HG03280 (cell line): ENCODE results near the gene PTCD2.

ENCODE experiments used
- ATAC-seq: cut with Tn5 transposase; IDR thresholded peaks from one replicate; pipeline ENCODE4 v1.9.1; 2021; ENCODE audit warnings: mild to moderate bottlenecking, moderate library complexity; ENCODE audit not compliant: unreplicated experiment

The PTCD2 gene

DNA sequence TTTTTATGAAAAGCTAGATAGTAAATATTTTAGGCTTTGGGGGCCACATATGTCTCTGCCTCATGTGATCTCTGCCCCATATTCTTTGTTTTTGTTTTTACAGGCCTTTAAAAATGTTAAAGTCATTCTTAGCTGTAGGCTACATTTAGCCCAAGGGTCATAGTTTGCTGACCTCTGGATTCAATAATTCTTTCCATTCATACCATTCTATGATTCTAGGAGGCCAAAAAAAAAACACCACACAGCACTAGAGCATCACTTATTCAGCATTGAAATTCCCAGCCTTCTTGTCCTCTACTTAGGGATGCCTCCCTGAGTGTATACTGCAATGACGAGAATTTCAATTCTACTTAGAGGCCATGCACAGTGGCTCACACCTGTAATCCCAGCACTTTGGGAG lies 17.0 kb downstream of the PTCD2 start:
- no peak for ATAC-seq

DNA sequence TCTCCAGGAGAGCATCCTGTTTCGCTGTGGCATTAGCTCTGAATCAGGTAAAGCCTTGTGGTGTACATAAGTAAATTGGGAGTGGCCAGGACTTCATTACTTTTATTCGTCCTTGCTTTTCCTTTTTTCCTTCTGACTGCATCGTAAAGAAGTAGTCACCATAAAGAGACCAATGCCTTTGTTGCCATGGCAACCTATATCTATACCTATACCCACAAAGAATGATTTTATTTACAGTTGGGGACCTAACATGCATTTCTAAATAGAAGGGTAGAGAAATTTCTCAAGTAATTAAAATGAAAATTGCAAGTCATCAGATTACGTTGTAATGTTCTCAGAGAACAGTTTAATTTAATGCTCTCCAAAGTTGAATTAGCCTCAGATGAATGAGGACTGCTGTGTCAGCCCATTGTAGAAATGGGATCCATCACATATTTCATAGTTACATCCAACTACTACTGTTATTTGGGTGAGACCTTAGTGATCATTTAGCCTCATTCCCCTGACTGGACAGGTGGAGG lies 18.6 kb downstream of the PTCD2 start:
- no peak for ATAC-seq

DNA sequence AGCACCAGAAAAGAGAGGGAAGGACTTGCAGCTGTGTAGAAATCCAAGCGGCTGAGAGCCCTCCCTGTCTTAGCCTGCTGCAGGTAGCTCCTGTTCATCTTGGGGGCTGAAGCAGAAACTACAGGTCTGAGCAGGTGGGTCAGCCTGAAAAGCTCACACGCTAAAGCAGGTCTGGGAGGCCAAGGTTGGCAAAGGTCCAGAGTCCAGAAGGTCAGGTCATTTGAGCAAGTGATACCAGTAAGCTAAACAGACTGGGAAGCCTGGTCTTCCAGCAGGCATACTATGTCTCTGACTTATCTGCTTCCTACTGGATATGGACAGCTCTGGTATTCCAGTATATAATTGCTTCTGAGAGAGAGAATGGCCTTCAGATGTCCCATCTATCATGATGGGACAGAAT lies 26.2 kb downstream of the PTCD2 start:
- no peak for ATAC-seq

DNA sequence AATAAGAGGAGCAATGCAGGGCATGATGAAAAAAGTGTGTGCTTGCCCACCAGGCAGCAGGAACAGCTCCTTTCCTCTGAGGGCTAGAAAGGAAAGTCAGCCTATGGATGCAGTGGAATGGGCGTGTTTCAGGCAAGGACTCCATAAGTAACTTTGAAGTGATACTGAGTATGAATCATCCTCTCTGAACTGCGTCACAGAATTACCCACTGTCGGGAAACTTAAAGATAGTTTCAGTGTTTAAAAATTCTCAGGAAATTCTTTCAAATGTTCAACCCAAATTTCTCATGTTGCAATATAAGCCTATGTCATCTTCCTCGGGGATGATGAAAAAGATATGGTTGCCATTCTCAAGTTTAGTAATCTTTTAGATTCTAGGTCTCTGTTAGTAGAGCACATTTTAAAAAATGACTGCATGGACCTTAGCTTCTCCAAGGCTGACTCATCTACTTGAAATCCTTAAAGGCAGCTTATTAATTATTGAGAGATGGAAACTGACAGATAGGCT lies 27.7 kb downstream of the PTCD2 start:
- ATAC-seq: no peak

DNA sequence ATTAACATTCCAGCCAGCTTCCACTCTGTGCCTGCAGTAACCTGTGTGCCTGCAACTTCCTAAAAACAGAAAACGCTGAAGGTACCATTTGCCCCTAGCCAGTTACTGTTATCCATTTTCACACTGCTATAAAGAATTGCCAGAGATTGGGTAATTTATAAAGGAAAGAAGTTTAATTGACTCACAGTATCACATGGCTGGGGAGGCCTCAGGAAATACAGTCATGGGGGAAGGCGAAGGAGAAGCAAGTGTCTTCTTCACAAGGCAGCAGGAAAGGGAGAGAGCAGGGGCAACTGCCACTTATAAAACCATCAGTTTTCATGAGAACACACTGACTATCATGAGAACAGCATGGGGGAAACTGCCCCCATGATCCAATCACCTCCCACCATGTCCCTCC lies 31.2 kb downstream of the PTCD2 start:
- ATAC-seq: no peak

DNA sequence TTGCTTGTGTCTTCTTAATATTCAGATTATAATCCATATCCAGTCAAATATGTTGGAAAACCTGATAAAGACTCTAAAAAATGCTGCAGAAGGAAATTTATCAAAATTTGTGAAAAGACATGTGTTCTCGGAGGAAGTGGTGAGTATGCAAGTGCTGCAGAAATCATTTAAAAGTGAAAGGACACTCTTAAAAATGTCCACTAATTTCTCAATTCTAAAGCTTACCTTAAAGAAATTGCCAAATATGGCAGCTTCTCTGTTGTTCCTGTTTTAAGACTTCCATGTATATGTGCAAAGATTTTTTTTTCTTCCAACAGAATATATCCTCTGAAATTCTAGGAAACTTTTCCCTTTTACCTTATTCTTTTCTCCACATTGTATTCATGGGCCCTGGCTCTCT lies 32.4 kb downstream of the PTCD2 start:
- ATAC-seq: no peak

DNA sequence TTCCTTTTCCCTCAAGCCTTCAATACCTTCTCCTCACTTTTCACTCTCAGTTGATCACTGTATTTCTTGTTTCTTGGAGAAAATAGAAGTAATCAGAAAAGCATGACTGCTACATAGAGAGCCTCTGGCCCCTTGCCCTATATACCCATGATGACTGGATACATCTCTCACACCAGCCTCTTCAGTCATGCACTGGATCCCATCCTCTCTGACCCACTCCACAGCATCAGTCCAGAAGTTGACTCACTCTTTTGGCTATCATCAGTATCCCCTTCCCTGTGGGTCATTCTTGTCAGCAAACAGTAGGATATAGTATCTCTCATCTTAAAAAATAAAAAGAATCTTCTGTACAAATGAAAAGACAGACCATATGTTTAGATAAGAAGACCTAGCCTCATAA lies 32.9 kb downstream of the PTCD2 start:
- ATAC-seq: no peak

DNA sequence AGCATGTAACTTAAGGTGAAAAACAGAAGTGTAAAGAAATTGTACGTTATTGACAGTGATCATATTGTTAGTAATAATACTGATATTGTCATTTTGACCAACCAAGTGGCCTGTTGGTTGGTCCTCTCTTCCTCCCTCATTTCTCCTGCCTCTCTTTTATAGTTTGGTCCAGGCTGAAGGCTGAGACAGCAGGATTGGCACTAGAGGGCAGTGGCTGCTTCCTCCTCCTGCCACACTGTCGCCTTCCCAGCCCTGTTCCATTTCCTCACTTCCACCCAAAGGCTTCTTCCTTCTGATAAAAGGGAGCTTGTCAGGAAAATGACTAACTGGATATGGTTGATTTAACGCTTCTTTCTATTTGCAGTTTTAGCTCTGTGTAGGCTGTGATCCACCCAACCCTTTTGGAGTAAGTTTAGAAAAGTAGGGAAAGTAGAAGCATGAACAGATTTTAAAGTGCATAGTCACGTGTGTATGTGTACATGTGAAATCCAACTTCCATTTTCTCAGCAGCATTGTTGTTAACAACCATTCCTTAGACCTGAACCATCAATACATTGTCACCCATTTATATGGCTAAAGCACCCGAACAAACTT lies 35.6 kb downstream of the PTCD2 start:
- no peak for ATAC-seq

DNA sequence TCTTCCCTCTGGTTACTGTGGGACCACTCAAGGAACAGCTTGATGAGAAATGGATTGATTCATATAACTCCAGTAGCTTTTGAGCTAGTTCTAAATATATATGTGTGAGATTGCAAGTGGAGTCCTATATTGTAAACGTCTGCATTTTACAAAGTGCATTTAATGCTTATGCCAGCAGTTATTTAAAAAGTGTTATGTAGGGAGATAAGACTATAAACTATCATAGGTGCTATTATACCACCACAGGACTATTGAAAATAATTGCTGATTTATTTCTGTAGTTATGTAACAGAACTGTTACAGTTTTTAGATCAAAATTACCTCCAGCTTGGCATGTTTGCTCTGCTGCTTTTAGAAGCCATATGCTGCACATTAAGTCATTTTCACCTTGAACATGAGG lies 36.2 kb downstream of the PTCD2 start:
- ATAC-seq: no peak

DNA sequence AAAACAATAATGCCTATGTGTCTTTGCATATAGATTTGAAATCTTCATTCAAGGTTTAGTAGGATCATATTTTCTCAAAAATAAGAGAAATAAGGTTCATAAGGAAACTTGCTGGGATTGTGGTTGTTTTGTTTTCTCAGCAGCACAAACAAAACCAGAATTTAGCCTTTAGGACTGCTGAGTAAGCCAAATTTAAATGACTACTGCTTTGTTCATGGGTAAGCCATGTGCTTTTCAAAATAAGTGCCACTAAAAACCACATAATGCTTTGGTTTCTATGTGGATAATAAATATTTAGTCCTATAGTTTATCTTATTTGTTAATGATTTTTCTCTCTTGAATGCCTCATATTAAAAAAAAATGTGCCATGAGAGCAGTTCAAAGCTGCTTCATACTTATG lies 38.8 kb downstream of the PTCD2 start:
- ATAC-seq: no peak

DNA sequence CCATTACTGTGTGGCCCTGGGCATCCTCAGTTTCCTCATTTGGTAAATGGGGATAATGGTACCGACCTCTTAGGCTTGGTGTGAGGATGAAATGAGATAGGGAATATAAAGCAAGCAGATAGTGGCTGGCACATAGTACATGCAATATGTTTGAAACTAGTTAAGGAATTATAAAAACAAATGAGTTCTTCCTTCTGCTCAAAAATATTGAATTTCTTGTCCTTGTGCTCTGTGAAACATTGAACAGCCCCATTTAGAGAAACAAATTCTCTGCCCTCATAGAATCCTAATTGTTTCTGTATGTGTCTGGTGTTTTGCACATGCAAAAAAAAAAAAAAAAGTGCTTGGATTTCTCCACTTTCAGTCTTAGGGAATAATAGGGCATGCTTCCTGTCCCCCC lies 39.7 kb downstream of the PTCD2 start:
- ATAC-seq: no peak

DNA sequence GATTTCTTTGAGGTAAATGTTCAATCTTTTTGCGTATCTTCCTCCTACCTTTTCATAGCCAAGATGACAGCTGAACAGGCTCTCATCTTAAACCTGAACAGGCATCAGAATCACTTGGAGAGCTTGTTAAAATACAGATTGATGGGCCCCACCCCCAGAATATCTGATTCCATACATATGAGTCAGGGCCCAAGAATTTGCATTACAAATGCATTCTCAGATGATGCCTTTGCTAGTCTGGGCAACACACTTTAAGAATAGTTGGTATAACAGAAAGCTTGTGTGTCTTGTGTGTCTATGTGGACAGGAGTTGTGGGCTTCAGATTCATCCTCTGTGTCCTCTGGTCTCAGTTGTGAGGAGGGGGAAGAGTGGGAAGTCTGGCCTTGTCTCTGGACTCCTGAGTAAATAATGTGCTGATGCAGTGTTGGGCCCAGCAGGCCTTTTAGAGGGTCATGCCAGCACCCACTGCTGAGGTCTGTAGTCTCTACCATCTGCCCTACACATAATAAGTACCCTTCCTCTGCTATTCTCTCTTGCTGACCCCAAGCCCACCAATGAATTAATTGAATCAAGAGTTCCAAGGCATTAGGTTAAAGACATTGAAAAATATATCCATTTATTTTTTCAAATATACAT lies 43.1 kb downstream of the PTCD2 start:
- ATAC-seq: no peak

DNA sequence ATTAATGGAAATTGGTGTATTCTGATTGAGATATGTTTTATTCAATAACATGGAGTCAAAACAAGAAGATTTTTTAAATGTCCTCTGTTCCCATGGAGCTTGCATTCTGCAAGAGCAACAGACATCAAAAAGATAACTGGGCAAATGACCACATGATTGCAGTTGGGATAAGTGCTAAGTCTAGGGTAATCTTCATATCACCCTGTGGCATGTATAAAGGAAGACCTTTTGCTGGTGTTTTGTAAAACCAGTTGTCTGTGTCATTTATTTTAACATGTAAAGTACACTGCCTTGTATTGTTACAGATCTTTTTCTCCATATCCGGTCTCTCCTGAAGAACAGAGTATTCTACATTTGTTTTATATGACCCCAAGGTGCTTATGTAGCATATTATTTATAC lies 44.0 kb downstream of the PTCD2 start:
- ATAC-seq: no peak

DNA sequence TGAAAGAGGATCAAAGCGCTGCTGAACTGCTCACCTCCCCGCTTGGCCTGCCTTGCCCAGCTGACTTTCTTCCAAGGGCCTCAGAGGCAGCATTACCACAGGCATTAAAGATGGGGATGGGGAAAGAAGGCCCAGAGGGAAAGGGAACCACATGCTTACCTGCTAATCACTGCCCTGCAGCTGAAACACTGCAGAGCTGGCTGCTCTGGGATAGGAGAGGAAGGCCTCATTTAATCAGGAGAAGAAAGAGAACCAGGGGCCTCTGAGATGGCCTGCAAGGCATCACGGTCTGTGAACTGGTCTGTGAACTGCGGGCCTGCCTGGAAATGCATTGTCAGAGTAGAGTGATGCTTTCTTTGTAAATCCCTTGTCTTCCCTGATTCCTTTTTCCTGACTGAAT lies 44.8 kb downstream of the PTCD2 start:
- no peak for ATAC-seq

DNA sequence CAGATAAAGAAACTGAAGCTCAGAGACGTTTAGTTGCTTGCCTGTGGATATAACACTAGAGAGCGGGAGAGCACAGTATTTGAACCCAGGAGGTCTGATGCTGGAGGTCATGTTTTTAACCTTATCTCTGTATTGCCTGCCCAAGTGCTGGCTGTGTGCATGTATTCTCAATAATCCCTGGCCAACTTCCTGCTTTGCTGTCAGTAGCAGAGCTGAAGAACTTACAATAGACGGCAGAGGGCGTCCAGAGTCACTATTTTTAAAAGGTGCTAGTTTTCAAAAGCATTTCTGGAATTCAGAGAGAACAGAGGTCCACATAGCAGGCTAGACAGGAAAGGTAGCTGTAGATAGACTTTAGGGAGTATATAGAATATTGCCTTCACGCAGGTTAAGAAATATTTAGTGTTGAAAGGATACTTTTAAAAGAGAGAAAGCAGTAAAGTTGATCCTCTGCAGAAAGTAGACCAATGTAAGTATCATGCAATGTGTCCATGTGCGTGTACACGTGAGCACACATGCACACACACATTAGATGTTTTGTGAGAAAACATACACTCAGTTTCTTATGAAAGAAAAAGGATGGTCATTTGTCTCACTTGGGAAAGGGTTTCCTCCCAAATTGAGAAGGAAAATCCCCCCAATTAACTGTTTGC lies 46.3 kb downstream of the PTCD2 start:
- peak; percentile 62 for ATAC-seq

DNA sequence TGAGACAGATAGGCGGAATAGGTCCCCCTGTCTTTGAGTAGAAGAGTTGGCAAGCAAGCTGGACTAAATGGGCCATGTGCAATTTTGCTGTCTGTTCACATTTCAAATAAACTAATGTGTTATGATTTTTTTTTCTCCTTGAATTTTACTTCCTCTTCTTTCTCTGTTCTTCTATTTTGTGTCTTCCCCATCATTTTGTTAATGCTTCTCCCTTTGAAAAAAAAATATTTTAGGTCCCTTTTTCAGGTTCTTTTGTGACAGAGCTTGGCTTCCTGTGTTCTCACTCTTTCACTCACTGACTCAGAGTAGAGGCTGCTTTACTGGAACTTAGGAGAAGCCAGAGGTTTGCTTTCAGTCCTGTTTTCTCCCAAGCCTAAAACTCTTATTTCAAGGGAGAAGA lies 48.1 kb downstream of the PTCD2 start:
- ATAC-seq: no peak

DNA sequence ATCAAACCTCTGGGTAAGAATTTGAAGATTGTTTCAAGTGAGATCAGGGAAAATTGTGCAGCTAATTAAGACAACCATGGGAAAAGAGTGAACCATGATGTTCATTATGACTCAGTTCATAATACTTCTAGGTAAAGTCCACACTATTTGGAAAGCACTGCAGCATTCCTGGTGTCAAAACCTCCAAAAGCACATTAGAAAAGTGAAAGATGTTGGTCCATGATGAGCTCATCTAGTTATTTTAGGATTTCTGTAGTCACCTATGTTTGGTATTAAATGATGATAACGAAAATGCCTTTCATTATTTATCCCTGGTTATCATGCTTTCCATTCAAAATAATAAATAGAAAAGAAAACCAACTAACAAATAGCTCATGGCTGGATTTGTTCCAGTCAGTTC lies 49.1 kb downstream of the PTCD2 start:
- no peak for ATAC-seq

DNA sequence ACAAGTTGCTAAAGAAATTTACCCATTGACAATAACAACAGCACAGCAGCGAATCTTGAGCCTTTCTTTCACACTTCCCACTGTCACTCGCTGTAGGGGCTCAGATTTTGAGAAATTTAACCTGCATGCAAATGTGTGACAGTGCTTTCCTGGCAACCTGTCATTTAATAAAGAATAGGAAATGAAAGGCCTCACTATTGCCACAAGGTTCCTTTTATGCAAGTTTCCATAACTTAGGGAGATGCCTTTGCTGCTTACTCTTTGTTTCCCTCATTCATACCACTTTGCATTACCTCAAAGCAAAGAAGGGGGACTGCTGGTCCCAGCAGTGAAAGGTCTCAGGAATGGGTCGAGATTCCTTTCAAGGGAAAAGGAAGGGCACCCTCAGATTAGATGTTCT lies 49.5 kb downstream of the PTCD2 start:
- no peak for ATAC-seq

DNA sequence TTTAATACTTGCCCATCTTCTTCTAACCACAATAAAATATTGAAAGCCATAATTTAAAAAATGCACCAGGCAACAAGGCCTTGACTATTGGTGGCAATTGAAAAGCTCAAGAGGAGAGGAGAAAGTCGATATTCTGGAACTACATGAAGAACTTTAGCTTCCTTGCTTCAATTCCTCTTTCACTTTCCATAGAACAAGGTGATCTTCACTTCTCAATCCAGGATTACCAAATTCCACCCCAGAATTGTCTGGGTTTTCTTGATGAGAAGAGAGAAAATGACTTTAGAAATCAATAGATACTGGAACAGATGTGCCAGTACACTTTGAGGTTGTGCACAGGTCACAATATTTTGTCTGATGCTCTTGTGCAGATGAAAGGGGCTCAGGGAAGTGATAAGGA lies 52.2 kb downstream of the PTCD2 start:
- no peak for ATAC-seq

DNA sequence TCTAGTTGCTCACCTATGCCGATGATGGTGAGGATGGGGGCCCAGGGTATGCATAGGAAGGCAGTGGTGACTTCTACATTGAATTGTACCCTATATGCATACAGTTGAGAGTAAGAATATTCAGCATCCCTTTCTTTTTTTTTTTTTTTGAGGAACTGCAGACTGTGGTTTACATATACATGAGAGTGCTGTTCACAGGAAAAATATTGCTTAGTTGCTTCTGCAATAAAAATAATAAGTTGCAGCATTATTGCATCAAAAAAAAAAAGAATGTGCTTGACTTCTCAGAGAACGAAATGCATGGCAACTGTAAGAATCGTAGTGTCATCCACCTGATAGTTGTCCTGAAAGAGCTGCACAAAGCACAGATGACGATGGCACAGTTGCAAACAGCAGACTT lies 52.8 kb downstream of the PTCD2 start:
- ATAC-seq: no peak

DNA sequence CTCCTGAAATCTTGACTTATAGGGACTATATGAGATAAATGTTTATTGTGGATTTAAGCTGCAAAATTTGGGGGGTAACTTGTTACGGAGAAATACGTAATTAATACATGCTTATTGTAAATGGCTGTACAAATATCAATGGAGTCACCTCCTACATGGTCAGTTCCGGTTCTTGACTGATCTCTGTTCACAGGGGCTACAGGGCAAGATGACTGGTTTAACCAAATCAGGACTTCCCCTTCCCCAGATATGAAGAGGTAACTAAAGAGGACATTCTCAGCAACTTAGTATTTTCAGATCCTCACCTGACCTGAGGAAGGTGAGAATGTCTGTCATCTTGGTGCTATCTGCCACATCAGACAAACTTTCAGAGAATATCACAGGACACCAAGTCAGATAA lies 54.7 kb downstream of the PTCD2 start:
- ATAC-seq: no peak

DNA sequence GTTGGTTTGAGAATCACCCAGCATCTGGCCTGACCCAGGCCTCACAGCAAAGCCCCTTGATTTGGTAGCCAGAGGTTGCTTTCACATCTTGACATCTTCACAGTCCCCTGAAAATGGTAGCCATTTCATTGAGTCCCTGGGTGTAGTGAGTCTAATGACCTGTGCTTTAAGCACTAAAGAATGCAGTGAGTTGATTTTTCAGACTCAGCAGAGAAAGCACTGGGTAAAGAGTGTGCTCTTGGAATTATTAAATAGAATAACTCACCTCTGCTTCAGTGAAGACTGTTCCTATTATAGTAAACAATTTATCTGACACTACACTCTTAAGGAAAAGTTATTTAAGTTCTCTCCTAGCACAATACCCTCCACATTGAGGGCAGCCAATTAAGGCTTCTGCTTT lies 56.2 kb downstream of the PTCD2 start:
- ATAC-seq: no peak
